ENCODE results near the gene CLCA1.

- no peak for TF ChIP-seq CTCF (IDR thresholded peaks at IDR 0.05)
- no peak for TF ChIP-seq POLR2A (IDR thresholded peaks at IDR 0.05)
Observed at GRCh38 chr1:86515597-86515996, 46.9 kb downstream of the CLCA1 start.

Measured in ovary (tissue), 3 donors.